CD4-positive, alpha-beta T cell treated with Interleukin-17A for 1 hour (primary cell): ENCODE data around the gene TBC1D22B.
"Not testable (repeated sequence)": the region's sequence is repeated elsewhere in the genome, so short reads cannot be mapped to it uniquely, and the experiment has no call there.

ENCODE experiments used
- DNase-seq: peaks from one replicate; pipeline ENCODE4 v3.0.0-alpha.2; 2020

Gene TBC1D22B

GRCh38 chr6:37324131-37325033 is 66.8 kb downstream of the TBC1D22B start:
- DNase-seq = no peak

- DNase-seq = not testable (repeated sequence)
Measured at GRCh38 chr6:37330345-37330744, 72.8 kb downstream of the TBC1D22B start.

DNA sequence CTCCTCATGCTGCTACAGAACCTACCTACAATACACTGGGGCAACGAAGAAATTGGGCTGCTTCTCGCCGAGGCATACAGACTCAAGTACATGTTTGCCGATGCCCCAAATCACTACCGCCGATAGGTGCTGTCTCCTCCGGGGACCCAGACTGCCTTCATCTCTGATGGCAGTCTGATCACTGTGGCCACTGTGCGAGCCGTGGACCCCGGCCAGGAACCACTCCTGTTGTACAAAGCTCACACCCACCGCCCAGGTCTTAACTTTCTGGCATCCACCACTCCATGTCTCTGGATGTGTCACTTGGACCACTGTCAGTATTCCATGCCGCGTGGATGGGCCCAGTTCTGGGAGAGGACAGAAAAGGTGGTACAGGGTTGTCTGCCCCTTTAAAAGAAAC is 73.5 kb downstream of the TBC1D22B start:
- no peak for DNase-seq

DNA sequence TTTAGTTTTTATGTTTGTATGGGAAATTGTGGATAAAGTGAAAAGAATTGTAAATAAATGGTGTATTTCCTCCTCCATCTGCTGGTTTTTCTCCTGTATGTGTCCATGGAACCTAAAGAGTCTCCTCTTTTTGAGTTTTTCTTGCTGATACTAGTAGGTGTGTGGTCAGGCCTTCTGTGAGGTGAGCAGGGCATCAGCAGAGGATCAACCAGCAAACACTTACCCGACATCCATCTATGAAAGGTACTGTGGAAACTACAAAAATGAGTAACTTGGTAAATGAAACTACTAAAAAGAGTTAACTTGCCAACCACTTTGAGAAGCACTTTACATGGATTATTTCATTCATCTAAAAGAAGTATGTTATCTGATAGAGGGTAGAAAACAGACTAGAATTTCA is 75.3 kb downstream of the TBC1D22B start:
- DNase-seq = no peak

GRCh38 chr6:37334047-37334446 is 76.5 kb downstream of the TBC1D22B start:
- no peak for DNase-seq

DNA sequence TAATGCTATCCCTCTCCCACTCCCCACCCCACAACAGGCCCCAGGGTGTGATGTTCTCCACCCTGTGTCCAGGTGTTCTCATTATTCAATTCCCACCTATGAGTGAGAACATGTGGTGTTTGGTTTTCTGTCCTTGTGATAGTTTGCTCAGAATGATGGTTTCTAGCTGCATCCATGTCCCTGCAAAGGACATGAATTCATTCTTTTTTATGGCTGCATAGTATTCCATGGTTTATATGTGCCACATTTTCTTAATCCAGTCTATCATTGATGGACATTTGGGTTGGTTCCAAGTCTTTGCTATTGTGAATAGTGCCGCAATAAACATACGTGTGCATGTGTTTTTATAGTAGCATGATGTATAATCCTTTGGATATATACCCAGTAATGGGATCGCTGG is 80.7 kb downstream of the TBC1D22B start:
- DNase-seq = not testable (repeated sequence)

- DNase-seq = no peak
Measured at GRCh38 chr6:37338745-37339255, 81.2 kb downstream of the TBC1D22B start.

GRCh38 chr6:37339741-37340638 is 82.4 kb downstream of the TBC1D22B start:
- no peak for DNase-seq

- no peak for DNase-seq
Measured at GRCh38 chr6:37340639-37340943, 83.0 kb downstream of the TBC1D22B start.

DNA sequence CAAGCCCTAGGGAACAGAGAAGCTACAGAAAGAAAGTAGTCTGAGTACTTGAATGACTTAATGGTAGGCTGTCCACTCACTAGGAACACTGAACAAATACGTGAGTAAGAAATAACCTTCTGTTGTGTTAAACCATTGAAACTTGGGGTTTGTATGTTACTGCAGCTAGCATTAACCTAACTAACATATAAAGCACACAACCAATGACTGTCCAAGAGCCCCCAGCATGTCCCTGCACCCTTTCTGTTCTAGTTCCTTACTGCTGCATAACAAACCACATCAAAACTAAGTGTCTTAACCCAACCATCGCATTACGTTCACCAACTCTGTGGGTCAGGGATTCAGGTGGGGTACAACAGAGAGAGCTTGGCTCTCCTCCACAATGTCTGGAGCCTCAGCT is 85.7 kb downstream of the TBC1D22B start:
- no peak for DNase-seq

GRCh38 chr6:37344308-37344707 is 86.7 kb downstream of the TBC1D22B start:
- DNase-seq = no peak

DNA sequence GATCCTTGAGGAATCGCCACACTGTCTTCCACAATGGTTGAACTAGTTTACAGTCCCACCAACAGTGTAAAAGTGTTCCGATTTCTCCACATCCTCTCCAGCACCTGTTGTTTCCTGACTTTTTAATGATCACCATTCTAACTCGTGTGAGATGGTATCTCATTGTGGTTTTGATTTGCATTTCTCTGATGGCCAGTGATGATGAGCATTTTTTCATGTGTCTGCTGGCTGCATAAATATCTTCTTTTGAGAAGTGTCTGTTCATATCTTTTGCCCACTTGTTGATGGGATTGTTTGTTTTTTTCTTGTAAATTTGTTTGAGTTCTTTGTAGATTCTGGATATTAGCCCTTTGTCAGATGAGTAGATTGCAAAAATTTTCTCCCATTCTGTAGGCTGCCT is 88.2 kb downstream of the TBC1D22B start:
- DNase-seq = not testable (repeated sequence)

DNA sequence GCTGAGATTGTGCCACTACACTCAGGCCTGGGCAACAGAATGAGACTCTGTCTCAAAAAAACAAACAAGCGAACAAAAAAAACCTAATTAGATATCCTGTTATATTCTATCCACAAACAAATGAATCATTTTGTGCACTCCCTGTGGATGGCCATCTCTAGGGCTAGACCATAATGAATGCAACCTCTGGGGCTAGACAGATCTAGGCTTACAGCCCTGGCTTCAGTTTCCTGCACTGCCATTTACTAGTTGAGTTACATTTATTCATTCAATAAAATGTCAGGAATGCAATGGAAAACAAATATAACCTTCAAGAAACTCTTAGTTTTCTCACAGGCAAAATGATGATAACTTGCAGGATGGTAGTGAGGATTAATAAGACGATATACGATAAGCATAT is 89.6 kb downstream of the TBC1D22B start:
- no peak for DNase-seq

DNA sequence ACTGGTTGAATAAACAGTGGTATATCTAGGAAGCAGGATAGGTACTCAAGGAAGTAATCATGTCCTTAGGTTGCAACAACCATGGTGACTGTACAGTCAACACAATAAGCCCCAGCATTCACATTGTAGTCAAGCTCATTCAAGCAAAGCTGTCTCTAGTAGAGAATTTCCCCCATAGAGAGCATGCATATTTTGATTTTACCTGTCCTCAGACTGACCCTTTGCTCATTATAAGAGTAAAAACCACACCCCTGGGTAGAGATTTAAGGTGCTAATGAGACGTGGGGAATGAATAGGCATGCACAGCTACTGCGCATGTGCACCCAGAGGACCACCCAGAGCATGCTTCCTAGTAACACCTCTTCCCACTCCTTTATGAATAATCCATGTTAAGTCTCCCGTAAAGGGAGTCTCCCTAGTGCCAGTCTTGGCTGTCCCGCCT is 90.1 kb downstream of the TBC1D22B start:
- DNase-seq = no peak

DNA sequence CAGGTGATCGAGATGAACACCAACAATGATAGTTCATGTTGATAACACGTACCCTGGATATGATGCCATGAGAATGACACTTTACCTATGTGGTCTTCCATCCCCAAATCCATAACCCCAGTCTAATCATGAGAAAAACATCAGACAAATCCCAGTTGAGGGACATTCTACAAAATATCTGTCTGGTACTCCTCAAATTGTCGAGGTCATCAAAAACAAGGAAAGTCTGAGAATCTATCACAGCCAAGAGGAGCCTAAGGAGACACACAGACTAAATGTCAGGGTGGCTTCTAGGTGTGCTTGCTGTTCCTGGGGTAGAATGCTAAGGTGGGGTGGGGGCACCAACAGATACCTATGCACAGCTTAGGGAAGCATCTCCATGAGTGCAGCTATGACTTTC is 93.5 kb downstream of the TBC1D22B start:
- DNase-seq = no peak

DNA sequence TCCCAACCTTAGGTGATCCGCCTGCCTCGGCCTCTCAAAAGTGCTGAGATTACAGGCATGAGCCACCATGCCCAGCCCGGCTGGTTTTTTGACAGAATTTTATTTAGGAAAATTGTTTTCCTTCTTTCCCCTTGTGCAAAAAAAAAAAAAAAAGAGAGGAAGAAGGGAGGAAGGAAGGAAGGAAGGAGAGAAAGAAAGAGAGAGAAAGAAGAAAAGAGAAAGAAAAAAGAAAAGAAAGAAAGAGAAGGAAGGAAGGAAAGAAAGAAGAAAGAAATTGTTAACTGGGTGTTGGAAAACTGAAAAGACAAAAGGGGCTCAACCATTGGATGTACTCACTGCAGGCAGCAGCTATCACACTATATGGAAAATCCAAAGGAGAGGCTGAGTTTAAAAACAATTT is 94.8 kb downstream of the TBC1D22B start:
- no peak for DNase-seq

GRCh38 chr6:37353761-37354525 is 96.4 kb downstream of the TBC1D22B start, which contains the start of gene RNF8:
RNF8 (plus strand) TSS chr6:37353983; CDS start chr6:37354165, 182 bp downstream.
- peak; percentile 90 for DNase-seq

DNA sequence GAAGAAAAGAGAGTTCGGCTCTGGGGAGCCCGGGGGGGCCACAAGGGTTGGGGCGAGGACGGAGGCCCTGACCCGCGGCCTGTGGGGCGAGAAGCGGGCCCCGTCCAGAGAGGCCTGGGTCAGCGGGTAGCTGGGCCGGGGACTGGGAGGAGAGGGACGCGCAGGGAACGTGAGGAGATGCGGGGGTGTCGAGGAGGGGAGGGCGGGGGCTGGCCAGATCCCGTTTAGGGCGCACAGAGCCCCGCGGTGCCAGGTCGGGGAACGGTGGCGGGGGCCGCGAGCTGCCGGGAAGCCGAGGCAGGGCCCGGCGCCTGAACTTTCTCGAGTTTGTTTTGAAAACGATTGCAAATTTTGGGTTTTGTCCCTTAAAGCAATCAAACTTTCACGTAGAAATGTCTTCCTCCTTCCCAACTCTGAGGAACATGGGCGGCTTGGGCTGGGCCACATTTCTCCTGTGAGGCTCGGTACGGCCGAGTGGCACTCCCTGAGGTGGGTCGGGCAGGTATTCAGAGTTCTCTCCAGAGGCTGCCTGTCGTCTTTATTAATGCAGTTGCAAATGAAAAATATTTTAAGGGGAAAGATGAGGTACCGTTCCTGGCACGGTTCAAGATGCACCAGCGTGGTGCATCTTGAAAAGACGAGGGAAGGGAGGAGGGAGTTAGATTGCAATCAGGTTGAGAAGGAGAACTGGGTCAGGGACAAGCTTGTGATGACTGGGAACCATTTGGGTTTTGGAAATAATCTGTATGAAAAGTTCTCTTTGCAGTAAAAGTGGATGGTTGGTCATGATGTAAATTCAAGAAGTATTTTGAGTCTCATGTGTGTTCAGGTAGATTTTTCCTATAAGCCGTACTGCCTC is 97.2 kb downstream of the TBC1D22B start:
- no peak for DNase-seq

DNA sequence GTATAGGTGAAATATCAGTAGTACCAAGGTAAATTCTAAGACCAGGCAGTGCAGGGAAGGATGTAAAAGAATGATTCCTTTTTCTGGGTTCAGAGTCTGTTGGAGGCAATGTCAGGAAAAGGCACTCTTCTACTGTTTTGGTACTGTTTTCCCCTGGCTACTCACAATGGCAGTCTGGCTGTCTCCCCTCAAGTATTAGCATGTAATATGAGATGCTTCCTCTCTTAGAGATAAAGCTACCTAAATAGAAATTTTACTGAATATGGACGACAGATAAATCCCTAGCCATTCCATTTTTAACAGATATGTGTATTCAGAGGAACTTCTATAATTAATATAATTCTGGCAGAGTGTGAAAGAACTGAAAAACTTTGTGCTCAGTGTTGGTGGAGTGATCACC is 99.7 kb downstream of the TBC1D22B start:
- no peak for DNase-seq

DNA sequence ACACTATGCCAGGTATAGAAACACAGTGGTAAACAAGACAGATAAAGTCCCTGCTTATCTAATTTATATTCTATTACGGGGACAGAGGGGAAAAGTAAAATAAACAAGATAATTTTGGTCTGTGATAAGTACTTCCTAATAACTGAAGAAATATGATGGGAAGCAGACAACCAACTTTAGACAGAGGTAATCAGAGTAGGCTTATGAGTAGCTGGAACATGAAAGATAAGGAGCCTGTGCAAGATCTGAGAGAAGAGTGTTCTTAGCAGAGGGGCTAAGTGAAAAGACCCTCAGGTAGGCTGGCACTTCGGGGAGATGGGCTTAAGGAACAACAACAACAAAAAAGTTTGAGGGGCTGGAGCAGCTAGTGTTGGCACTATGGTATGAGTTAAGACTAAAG is 100.3 kb downstream of the TBC1D22B start:
- DNase-seq = no peak

- no peak for DNase-seq
Measured at GRCh38 chr6:37359039-37359438, 101.5 kb downstream of the TBC1D22B start.
